NCI-H526 treated with DMSO at 0.1 percent for 48 hours (cell line): Measurements from ENCODE around the gene PLEKHG3.
"Not testable (repeated sequence)": the region's sequence is repeated elsewhere in the genome, so short reads cannot be mapped to it uniquely, and the experiment has no call there.

Experiments used
- DNase-seq: peaks from one replicate; lab custom pipeline; 2025; lab: John Stamatoyannopoulos, UW

PLEKHG3 gene

GRCh38 chr14:64704143-64704742 lies at the start of gene PLEKHG3:
Gene PLEKHG3, plus strand, starts transcription at chr14:64704424. Its CDS starts 23,208 bp downstream, at chr14:64727632.
- peak; percentile 67 for DNase-seq

- DNase-seq: no peak
Observed at GRCh38 chr14:64654901-64655300, 49.3 kb upstream of the PLEKHG3 start.

DNA sequence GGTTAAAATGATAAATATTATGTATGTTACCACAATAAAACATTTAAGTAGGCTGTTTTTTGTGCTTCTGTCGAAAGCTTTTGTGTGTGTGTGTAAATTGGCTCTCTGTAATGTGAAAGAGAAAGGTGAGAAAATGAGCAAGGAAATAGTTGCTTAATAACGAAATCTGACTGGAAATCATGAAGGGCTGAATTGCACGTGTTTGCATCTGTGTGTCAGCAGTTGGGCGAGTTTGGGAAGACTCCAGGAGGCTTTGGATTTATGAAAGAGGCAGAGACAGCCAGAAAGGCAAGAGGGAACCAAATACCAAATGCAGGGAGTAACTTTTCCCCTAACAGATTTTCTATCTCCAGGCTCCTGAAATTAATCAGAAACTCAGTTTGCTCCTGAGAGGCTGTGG lies 47.2 kb upstream of the PLEKHG3 start:
- no peak for DNase-seq

DNA sequence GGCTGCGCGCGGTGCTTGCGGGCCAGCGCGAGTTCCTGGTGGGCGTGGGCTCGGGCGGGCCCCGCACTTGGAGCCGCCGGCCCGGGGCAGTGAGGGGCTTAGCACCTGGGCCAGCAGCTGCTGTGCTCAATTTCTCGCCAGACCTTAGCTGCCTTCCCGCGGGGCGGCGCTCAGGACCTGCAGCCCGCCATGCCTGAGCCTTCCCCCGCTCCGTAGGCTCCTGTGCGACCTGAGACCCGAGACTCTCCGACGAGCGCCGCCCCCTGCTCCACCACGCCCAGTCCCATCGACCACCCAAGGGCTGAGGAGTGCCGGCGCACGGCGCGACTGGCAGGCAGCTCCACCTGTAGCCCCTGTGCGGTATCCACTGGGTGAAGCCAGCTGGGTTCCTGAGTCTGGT lies 46.0 kb upstream of the PLEKHG3 start:
- DNase-seq: no peak

DNA sequence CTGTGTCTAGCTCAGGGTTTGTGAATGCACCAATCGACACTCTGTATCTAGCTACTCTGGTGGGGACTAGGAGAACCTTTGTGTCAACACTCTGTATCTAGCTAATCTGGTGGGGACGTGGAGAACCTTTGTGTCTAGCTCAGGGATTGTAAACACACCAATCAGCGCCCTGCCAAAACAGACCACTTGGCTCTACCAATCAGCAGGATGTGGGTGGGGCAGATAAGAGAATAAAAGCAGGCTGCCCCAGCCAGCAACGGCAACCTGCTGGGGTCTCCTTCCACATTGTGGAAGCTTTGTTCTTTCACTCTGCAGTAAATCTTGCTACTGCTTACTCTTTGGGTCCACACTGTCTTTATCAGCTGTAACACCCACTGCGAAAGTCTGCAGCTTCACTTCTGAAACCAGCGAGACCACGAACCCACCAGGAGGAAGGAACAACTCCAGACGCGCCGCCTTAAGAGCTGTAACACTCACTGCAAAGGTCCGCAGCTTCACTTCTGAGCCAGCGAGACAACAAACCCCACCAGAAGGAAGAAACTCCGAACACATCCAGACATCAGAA lies 45.4 kb upstream of the PLEKHG3 start:
- not testable (repeated sequence) for DNase-seq

DNA sequence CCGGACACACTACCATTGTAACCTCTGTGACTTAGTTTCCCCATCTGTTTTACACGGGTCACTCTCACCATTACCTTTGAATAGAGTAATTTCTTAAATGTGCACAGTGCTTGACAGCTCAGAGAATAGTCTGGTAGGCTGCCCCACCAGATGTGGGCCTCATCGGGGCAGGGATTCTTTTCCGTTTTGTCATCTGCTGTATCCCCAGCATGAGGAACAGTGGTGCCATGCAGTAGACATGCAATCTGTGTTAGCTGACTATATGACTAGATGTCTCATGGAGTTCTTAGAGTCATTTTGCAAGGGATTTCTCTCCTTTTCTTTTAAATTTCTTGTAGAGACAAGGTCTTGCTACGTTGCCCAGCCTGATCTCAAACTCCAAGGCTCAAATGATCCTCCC lies 44.9 kb upstream of the PLEKHG3 start:
- no peak for DNase-seq

- no peak for DNase-seq
Observed at GRCh38 chr14:64663174-64663573, 41.0 kb upstream of the PLEKHG3 start.

- peak; percentile 14 for DNase-seq
Observed at GRCh38 chr14:64671591-64671990, 32.6 kb upstream of the PLEKHG3 start.

- DNase-seq: no peak
Observed at GRCh38 chr14:64673316-64673715, 30.9 kb upstream of the PLEKHG3 start.

DNA sequence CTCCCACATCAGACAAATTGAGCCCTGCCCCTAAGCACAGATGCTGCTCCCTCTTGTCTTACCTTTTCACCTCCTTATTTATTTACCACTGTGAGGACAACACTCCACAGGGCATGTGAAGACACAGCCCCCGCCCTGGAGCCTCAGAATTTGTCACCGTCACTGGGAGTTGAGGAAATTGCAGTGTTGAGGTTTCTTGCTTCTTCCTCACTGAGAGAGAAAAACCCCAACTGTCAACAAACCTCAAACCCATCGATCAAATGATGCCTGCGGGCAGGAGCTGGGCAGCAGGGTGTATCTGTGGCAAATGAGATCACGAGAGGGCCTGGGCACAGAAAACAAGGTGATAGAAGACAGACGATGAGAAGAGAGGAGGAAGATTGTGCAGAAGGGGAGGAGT lies 30.5 kb upstream of the PLEKHG3 start:
- no peak for DNase-seq

GRCh38 chr14:64674829-64675228 lies 29.4 kb upstream of the PLEKHG3 start:
- DNase-seq: no peak

GRCh38 chr14:64675312-64675711 lies 28.9 kb upstream of the PLEKHG3 start:
- no peak for DNase-seq

GRCh38 chr14:64676410-64677008 lies 27.7 kb upstream of the PLEKHG3 start:
- no peak for DNase-seq

- peak; percentile 71 for DNase-seq
Observed at GRCh38 chr14:64680013-64680713, 24.1 kb upstream of the PLEKHG3 start.

DNA sequence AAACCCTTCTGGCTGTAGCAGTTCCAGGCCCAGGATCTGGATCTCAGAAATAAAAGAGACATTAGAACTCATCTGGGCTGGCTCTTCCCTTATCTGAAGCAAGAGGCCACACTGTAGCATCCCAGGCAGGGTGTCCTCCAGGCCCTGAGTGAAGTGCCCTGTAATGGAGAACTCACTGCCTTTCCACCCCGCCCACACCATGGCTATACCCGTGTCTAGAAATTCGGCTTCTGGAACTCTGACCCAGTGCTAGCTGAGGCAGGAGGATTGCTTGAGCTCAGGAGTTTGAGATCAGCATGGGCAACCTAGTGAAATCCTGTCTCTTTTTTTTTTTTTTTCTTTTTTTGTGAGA lies 23.5 kb upstream of the PLEKHG3 start:
- DNase-seq: no peak

GRCh38 chr14:64681796-64682710 lies 22.2 kb upstream of the PLEKHG3 start:
- DNase-seq: no peak

DNA sequence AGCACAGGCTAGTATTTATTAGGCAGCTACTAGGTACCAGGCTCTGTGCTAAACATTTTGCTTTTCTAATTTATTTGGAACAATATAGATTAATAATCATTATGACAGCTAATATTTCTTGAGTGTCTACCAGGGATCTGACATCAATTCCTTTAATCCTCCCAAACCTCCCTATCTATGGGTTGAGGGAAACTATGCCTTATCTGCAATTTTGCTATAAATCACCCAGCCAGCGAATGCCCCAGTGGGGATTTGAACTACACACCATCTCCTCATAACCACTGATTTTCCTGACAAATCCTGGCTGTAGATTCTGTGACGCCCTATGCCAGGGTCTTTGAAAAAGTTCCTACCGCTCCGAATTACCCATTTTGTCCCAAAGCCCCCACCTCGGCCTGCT lies 21.4 kb upstream of the PLEKHG3 start:
- DNase-seq: no peak

- no peak for DNase-seq
Observed at GRCh38 chr14:64683264-64683663, 21.0 kb upstream of the PLEKHG3 start.

- no peak for DNase-seq
Observed at GRCh38 chr14:64684091-64684490, 20.1 kb upstream of the PLEKHG3 start.

GRCh38 chr14:64685371-64686281 lies 18.6 kb upstream of the PLEKHG3 start:
- DNase-seq: no peak

DNA sequence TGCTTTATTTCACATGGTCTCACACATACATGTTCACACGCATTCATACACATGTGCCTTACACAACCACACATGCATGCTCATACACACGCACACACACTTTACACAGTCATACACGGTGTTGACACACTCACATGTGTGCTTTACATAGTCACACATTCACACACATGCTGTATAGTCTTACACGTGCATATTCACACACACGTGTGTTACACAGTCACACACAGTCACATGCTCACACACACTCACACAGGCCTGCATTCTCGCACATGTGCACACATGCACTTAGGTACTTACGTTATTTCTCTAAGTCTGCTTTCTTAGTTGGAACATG lies 18.0 kb upstream of the PLEKHG3 start:
- DNase-seq: no peak
